Mesothelial cell of epicardium (in vitro differentiated cells): ENCODE measurements around the gene CRABP2. TPM values are rescaled to one million over a fixed set of nuclear protein-coding genes. Genes with fewer than 3 reads are reported as not detected.

Experiments
- DNase-seq, 2 experiments: peaks; one replicate each; pipeline ENCODE4 v3.0.0; 2021; ENCODE audit warnings: low spot score in 2 of 2; ENCODE audit not compliant: unreplicated experiment in 2 of 2
- H3K27ac Mint-ChIP-seq: 2 replicates; pipeline ENCODE4 v1.8.0; 2021; ENCODE audit warnings: mixed read lengths
- H3K27me3 Mint-ChIP-seq: 2 replicates; pipeline ENCODE4 v1.8.0; 2021; ENCODE audit warnings: low read depth, mixed read lengths
- H3K36me3 Mint-ChIP-seq: 2 replicates; pipeline ENCODE4 v1.8.0; 2021; ENCODE audit warnings: mixed read lengths
- H3K4me1 Mint-ChIP-seq: 2 replicates; pipeline ENCODE4 v1.8.0; 2021; ENCODE audit warnings: mixed read lengths
- H3K4me3 Mint-ChIP-seq: 2 replicates; pipeline ENCODE4 v1.8.0; 2021; ENCODE audit warnings: mild to moderate bottlenecking, moderate library complexity, mixed read lengths
- H3K9me3 Mint-ChIP-seq: 2 replicates; pipeline ENCODE4 v1.8.0; 2021; ENCODE audit warnings: mixed read lengths
- total RNA-seq: library from RNA; stranded (reverse); gene quantifications from 3 replicates; pipeline ENCODE4 v1.2.1, GENCODE V29; 2021
- TF ChIP-seq, protein P1 (sequence below): fragments of 200-600 bp; sonication (generic); IDR thresholded peaks from one replicate; pipeline ENCODE4 v1.5.0; 2021; ENCODE audit warnings: antibody characterized with exemption; ENCODE audit not compliant: unreplicated experiment

The CRABP2 gene
- total RNA-seq, 1 donor from 2014 or later, result 704 TPM

DNA sequence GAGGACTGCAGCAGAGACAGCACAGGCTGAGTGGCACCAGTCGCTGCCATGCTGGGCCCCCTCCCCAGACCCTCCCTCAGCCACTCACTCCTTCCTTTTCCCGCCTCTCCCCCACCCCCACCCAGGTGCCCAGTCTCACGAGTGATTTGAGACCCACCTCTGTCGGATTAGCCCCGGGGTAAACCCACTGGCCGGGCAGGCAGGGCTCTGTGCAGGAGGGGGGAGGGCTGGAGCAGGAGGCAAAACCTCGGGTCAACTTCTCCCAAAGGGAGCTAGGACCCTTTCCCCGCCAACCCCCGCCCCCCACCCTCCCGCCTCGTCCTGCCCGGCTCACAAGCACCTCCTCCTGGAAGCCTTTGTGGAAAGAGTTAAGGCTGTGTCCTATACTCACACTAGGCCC lies 39.0 kb upstream of the CRABP2 start:
- no peak for DNase-seq
- TF ChIP-seq, protein P1, sequence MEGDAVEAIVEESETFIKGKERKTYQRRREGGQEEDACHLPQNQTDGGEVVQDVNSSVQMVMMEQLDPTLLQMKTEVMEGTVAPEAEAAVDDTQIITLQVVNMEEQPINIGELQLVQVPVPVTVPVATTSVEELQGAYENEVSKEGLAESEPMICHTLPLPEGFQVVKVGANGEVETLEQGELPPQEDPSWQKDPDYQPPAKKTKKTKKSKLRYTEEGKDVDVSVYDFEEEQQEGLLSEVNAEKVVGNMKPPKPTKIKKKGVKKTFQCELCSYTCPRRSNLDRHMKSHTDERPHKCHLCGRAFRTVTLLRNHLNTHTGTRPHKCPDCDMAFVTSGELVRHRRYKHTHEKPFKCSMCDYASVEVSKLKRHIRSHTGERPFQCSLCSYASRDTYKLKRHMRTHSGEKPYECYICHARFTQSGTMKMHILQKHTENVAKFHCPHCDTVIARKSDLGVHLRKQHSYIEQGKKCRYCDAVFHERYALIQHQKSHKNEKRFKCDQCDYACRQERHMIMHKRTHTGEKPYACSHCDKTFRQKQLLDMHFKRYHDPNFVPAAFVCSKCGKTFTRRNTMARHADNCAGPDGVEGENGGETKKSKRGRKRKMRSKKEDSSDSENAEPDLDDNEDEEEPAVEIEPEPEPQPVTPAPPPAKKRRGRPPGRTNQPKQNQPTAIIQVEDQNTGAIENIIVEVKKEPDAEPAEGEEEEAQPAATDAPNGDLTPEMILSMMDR, result no peak
- H3K9me3 Mint-ChIP-seq, result no peaks in the 10 kb centered on the region
- peaks cover 16% of the 10 kb centered on the region for H3K36me3 Mint-ChIP-seq
- no peak overlapping the region for H3K4me3 Mint-ChIP-seq
- H3K27ac Mint-ChIP-seq, result peak overlapping the region; percentile 100
- peaks cover 55% of the 10 kb centered on the region for H3K4me1 Mint-ChIP-seq
- H3K27me3 Mint-ChIP-seq, result no peaks in the 10 kb centered on the region

DNA sequence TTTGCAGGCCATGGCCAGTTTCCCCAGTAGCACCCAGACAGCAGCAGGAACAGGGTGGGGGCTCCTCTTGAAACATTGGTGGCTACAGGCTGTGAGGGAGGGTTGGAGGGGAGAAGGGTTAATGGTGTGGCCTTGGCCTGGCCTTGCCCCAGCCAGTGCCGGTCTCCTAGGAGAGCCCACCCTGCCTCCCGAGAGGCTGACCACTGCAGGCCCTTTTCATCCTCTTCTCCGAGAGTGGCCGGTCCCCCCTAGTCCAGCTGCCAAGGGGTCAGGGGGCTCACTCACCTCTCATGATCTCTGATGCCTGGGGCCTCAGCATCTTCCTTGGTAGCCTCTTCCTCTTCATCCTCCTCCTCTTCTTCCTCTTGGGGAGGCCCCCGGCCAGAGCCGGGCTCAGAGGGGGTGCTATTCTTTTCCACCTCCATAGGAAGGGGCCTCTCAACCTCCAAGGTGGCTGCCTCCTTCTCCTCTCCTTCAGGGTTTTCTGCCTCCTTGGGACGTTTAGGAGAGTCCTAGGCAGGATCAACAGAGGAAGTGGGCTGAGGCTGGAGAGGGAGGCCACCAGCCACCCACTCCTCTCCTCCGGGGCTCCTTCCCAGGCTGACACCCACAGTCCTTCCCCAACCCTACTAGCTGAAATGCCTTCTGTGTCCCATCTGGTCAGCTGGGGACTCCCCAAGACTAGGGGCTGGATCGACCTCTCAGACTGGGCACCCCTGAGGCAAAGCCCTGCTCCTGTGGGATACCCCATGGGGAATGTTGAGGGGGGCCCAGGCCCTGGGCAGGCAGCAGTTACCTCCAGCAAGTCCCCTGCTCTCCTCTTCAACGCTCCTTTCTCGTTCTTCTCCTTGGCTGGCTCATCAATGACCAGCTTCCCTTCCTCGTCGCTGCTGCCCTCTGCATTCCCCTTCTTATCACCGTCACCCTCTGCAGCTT lies 38.3 kb upstream of the CRABP2 start:
- Mint-ChIP-seq H3K4me1 (peaks cover 48% of the 10 kb centered on the region), H3K27ac (peak overlapping the region; percentile 67), H3K4me3 (no peak overlapping the region)

DNA sequence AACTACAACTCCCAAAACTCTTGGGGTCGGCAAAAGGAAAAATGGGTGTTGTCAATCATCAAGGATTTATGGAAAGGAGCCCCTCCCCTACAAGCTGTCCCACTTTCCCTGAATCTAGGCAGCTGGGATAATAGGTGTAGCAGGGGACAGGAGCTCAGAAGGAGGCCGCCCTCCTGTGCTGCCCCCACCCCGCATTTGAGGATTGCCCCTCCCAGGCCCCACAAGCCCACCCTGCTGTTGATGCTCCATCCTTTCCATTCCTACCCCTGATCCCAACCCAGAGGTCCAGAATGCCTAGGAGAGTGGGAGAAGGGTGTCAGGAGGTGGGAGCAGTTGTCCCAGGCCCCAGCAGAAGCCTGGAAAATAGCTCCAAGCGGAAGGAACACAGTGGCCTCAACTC lies 37.4 kb upstream of the CRABP2 start:
- Mint-ChIP-seq H3K9me3 (no peaks in the 10 kb centered on the region), H3K27ac (peak overlapping the region; percentile 67), H3K4me3 (no peak overlapping the region)

More for the DNA sequence above, 38.3 kb upstream of the CRABP2 start:
- Mint-ChIP-seq H3K9me3 (no peaks in the 10 kb centered on the region), H3K27me3 (no peaks in the 10 kb centered on the region), H3K36me3 (peaks cover 16% of the 10 kb centered on the region)
- DNase-seq, result no peak
- TF ChIP-seq, protein P1, result no peak

DNA sequence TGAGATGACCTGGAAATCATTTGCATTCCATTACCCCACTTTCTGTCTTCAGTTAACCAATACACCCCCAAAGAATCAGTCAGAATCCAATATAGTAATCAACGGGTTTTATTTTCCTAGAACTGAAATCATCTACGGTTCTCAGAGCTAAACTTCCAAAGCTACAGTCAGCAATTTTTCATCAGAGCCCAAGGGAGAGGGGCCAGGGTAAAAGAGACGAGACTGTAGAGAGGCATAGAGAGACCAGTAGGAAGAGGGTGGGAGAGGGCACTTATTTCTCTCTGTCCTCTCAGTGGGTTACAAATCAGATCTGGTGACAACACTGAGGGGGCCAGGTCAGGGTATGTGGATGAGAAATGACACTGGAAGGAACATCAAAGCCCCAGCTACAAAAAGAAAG lies 36.6 kb upstream of the CRABP2 start:
- DNase-seq, result no peak
- Mint-ChIP-seq H3K4me3 (peak overlapping the region; percentile 97), H3K27me3 (no peaks in the 10 kb centered on the region), H3K36me3 (peaks cover 22% of the 10 kb centered on the region), H3K27ac (peak overlapping the region; percentile 100), H3K4me1 (peaks cover 33% of the 10 kb centered on the region), H3K9me3 (no peaks in the 10 kb centered on the region)
- TF ChIP-seq, protein P1, result no peak

More for the DNA sequence above, 37.4 kb upstream of the CRABP2 start:
- peaks cover 22% of the 10 kb centered on the region for H3K36me3 Mint-ChIP-seq
- peaks cover 40% of the 10 kb centered on the region for H3K4me1 Mint-ChIP-seq
- H3K27me3 Mint-ChIP-seq, result no peaks in the 10 kb centered on the region
- TF ChIP-seq, protein P1, result no peak
- no peak for DNase-seq

DNA sequence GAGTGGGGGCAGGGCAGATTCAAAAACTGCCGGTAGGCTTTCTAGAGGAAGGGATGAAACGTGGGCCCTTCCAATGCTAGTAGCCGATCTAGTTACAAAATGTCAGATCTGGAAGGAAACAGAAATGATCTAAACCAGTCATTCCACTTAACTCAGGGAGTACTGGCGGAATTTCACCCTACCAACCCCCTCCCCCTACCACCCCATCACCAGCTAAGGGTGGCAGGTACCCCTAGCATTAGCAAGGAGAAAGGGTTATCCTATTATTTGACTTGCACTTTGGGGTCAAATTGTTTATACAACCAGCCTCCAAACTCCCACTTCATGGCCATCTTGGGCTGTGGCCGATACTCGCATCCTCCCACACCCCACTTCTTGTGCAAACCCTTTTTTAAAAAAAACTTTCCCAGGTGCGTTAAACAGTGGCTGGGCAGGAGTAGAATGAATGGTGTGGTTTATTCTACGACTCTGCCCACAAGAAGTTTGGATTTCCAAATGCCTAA lies 36.1 kb upstream of the CRABP2 start:
- Mint-ChIP-seq H3K27ac (peak overlapping the region; percentile 100), H3K27me3 (no peaks in the 10 kb centered on the region), H3K36me3 (peaks cover 22% of the 10 kb centered on the region), H3K4me1 (peaks cover 31% of the 10 kb centered on the region), H3K9me3 (no peaks in the 10 kb centered on the region), H3K4me3 (peak overlapping the region; percentile 97)
- no peak for DNase-seq
- TF ChIP-seq, protein P1, result no peak
